ENCODE results near the gene BCKDHA.

Gene BCKDHA

GRCh38 chr19:41426116-41426841 lies 28.7 kb downstream of the BCKDHA start:
- no peak overlapping the region for H3K4me3 ChIP-seq (ENCODE audit: low read length)
- no peak overlapping the region for H4K8ac ChIP-seq (ENCODE audit: low read depth, low read length)
- peaks cover 3% of the 10 kb centered on the region for H3K4me1 ChIP-seq (ENCODE audit: control insufficient read depth, low read depth, low read length)
- no peak overlapping the region for H3K18ac ChIP-seq (ENCODE audit: low read length)
- no peaks in the 10 kb centered on the region for H3K27me3 ChIP-seq (ENCODE audit: insufficient read depth, low read length, poor library complexity)
- DNase-seq, result no peak
- H2BK5ac ChIP-seq (ENCODE audit: low read length), result no peak overlapping the region
- H3K9ac ChIP-seq (ENCODE audit: low read length), result peak overlapping the region; percentile 94
- peak overlapping the region; percentile 95 for H3K4me2 ChIP-seq (ENCODE audit: low read length)
- H3K56ac ChIP-seq (ENCODE audit: low read length), result peak overlapping the region; percentile 96
- no peak overlapping the region for H2BK15ac ChIP-seq (replicated peaks; ENCODE audit: low read depth)
- no peak overlapping the region for H4K5ac ChIP-seq (ENCODE audit: low read length)
- no peak overlapping the region for H3K4ac ChIP-seq (ENCODE audit: low read depth, low read length)
- H3K79me2 ChIP-seq (ENCODE audit: control insufficient read depth, insufficient read depth, low read length), result no peaks in the 10 kb centered on the region
- H2BK120ac ChIP-seq (ENCODE audit: low read depth, low read length), result no peak overlapping the region
- peaks cover 4% of the 10 kb centered on the region for H3K79me1 ChIP-seq (ENCODE audit: low read length)
- WGBS (ENCODE audit: extremely low coverage, insufficient coverage, low lambda C conversion rate), result no CpG with 5 or more reads among the region's 36 CpGs
- H3K27ac ChIP-seq (ENCODE audit: low read depth, low read length), result no peak overlapping the region
- peak overlapping the region; percentile 92 for H3K23ac ChIP-seq (ENCODE audit: low read length)
- no peak overlapping the region for H2AK5ac ChIP-seq (ENCODE audit: low read length)
- H3K36me3 ChIP-seq (ENCODE audit: control insufficient read depth, insufficient read depth, low read length), result peaks cover 2% of the 10 kb centered on the region

DNA sequence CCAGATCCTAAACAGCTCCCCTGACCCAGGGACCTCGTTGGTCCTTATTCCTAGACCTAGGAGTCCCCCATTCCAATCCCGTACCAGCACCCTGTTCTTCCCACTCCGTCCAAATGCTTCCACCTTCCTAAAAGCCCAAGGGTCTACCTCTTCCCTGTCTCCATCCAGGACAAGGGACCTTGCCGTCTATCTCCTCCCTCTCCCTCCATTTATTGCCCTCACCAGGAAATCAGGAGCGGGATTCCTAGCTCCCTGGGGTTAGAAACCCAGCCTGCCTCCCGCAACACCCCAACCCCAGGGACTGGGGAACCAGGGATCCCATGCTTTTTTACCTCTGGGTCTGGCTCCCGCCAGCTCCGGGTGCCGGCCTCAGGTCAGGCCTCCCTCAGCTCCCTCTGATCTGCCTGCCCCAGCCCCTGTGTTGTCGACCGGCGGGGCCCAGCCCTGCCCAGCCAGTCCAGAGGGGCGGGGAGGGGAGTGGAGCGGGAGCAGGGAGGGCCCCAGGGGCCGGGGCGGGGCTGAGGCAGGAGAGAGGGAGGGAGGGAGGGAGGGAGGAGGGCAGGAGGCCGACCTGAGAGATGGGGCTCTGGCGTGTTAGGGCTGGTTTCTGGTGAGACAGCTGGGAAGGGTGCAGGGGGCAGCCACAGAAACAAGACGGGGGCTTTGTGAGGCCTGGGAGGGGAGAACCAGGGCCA lies 29.5 kb downstream of the BCKDHA start, which contains the start of gene B3GNT8:
Gene B3GNT8, minus strand, starts transcription at position 423 of the 695 bp plus-strand sequence. CDS start 596 bp downstream, outside the sequence.
- H4K8ac ChIP-seq (ENCODE audit: low read depth, low read length), result no peak within 1 kb of the TSS
- WGBS (ENCODE audit: extremely low coverage, insufficient coverage, low lambda C conversion rate), result no CpG with 5 or more reads among the region's 19 CpGs
- no peaks in the 10 kb centered on the region for H3K79me2 ChIP-seq (ENCODE audit: control insufficient read depth, insufficient read depth, low read length)
- no peaks in the 10 kb centered on the region for H3K27me3 ChIP-seq (ENCODE audit: insufficient read depth, low read length, poor library complexity)
- H3K23ac ChIP-seq (ENCODE audit: low read length), result peak within 1 kb of the TSS; percentile 92
- H2AK5ac ChIP-seq (ENCODE audit: low read length), result no peak within 1 kb of the TSS
- H2BK120ac ChIP-seq (ENCODE audit: low read depth, low read length), result peak within 1 kb of the TSS; percentile 46
- peak within 1 kb of the TSS; percentile 64 for H3K18ac ChIP-seq (ENCODE audit: low read length)
- peak within 1 kb of the TSS; percentile 9 for H3K4ac ChIP-seq (ENCODE audit: low read depth, low read length)
- peak within 1 kb of the TSS; percentile 95 for H3K4me2 ChIP-seq (ENCODE audit: low read length)
- H2BK15ac ChIP-seq (replicated peaks; ENCODE audit: low read depth), result no peak within 1 kb of the TSS
- DNase-seq, result peak; percentile 94
- H3K27ac ChIP-seq (ENCODE audit: low read depth, low read length), result peak within 1 kb of the TSS; percentile 81
- H3K4me1 ChIP-seq (ENCODE audit: control insufficient read depth, low read depth, low read length), result peaks cover 3% of the 10 kb centered on the region
- peaks cover 4% of the 10 kb centered on the region for H3K79me1 ChIP-seq (ENCODE audit: low read length)
- H4K5ac ChIP-seq (ENCODE audit: low read length), result no peak within 1 kb of the TSS
- peak within 1 kb of the TSS; percentile 69 for H3K4me3 ChIP-seq (ENCODE audit: low read length)
- H3K36me3 ChIP-seq (ENCODE audit: control insufficient read depth, insufficient read depth, low read length), result peaks cover 5% of the 10 kb centered on the region
- H2BK5ac ChIP-seq (ENCODE audit: low read length), result peak within 1 kb of the TSS; percentile 55
- peak within 1 kb of the TSS; percentile 96 for H3K56ac ChIP-seq (ENCODE audit: low read length)
- peak within 1 kb of the TSS; percentile 94 for H3K9ac ChIP-seq (ENCODE audit: low read length)

DNA sequence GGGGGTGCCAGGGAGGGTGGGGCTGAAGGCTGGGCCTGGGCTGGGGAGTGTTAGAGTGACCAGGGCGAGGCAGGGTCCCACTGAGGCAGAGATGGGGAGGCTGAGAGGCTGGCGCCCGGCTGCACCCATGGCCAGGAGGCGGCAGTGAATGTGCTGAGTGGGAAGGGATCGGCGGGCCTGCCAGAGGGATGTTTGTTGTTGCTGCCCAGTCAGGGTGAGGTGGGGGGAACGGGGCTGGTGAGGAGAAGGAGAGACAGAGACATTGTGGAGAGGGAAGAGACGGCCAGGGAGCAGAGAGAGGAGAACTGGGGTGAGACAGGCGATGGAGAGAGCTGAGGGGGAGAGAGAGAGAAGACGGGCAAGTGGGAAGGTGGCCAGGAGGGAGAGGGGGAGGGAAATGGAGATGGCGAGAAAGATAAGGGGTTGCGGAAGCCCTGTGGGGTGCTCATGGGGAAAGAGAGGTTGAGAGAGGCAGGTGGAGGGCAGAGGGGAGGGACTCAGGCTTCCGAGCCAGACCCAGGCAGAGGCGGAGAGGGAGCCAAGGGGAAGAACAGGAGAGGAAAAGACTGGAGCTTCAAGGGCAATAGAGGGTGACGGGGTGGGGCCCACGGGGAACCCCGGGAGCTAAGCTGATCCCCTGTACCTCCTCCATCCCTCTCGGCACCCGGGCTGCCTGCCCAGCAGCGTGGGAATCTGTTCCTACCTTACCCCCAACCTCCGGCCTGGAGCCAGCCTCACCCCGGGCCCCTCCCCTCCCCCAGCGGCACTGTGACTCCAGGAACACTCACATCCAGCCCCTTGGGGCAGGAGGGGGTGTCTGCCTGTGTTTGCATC lies 30.2 kb downstream of the BCKDHA start:
- H2BK120ac ChIP-seq (ENCODE audit: low read depth, low read length), result peak overlapping the region; percentile 46
- peak overlapping the region; percentile 81 for H3K27ac ChIP-seq (ENCODE audit: low read depth, low read length)
- H3K4me2 ChIP-seq (ENCODE audit: low read length), result peak overlapping the region; percentile 84
- no peaks in the 10 kb centered on the region for H3K27me3 ChIP-seq (ENCODE audit: insufficient read depth, low read length, poor library complexity)
- peak overlapping the region; percentile 72 for H3K9ac ChIP-seq (ENCODE audit: low read length)
- peaks cover 4% of the 10 kb centered on the region for H3K79me1 ChIP-seq (ENCODE audit: low read length)
- H2BK15ac ChIP-seq (replicated peaks; ENCODE audit: low read depth), result no peak overlapping the region
- no peaks in the 10 kb centered on the region for H3K79me2 ChIP-seq (ENCODE audit: control insufficient read depth, insufficient read depth, low read length)
- peak; percentile 68 for DNase-seq
- H3K4me3 ChIP-seq (ENCODE audit: low read length), result peak overlapping the region; percentile 3
- no CpG with 5 or more reads among the region's 23 CpGs for WGBS (ENCODE audit: extremely low coverage, insufficient coverage, low lambda C conversion rate)
- H4K5ac ChIP-seq (ENCODE audit: low read length), result no peak overlapping the region
- H3K18ac ChIP-seq (ENCODE audit: low read length), result peak overlapping the region; percentile 64
- no peak overlapping the region for H3K23ac ChIP-seq (ENCODE audit: low read length)
- H4K8ac ChIP-seq (ENCODE audit: low read depth, low read length), result no peak overlapping the region
- H2AK5ac ChIP-seq (ENCODE audit: low read length), result no peak overlapping the region
- peak overlapping the region; percentile 93 for H3K56ac ChIP-seq (ENCODE audit: low read length)
- H3K4ac ChIP-seq (ENCODE audit: low read depth, low read length), result peak overlapping the region; percentile 9
- H3K36me3 ChIP-seq (ENCODE audit: control insufficient read depth, insufficient read depth, low read length), result peaks cover 5% of the 10 kb centered on the region
- H2BK5ac ChIP-seq (ENCODE audit: low read length), result peak overlapping the region; percentile 55
- peaks cover 3% of the 10 kb centered on the region for H3K4me1 ChIP-seq (ENCODE audit: control insufficient read depth, low read depth, low read length)

DNA sequence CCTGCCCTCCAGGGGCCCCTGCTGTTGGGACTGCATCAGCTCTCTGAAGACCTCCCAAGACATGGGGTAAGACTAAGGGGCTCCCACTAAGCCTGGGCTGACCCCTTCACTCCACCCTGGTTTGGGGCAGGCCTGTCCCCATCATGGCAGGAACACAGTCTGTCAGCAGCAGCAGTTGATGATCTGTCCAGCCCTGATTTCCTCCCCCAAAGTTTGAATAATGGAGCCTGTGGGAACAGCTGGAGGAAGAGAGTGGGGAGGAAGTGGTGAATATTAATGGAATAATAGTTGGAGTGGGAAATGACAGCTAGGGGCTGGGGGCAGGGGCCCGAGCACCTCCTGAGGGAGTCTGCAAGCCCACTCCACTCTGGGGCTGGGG lies 30.9 kb downstream of the BCKDHA start:
- no peak overlapping the region for H4K5ac ChIP-seq (ENCODE audit: low read length)
- H3K4me3 ChIP-seq (ENCODE audit: low read length), result no peak overlapping the region
- H2BK120ac ChIP-seq (ENCODE audit: low read depth, low read length), result no peak overlapping the region
- no peaks in the 10 kb centered on the region for H3K27me3 ChIP-seq (ENCODE audit: insufficient read depth, low read length, poor library complexity)
- no peak overlapping the region for H3K23ac ChIP-seq (ENCODE audit: low read length)
- H2AK5ac ChIP-seq (ENCODE audit: low read length), result no peak overlapping the region
- no peak overlapping the region for H3K18ac ChIP-seq (ENCODE audit: low read length)
- H3K4me2 ChIP-seq (ENCODE audit: low read length), result peak overlapping the region; percentile 84
- peak overlapping the region; percentile 93 for H3K56ac ChIP-seq (ENCODE audit: low read length)
- H2BK15ac ChIP-seq (replicated peaks; ENCODE audit: low read depth), result no peak overlapping the region
- no peak overlapping the region for H2BK5ac ChIP-seq (ENCODE audit: low read length)
- H3K79me2 ChIP-seq (ENCODE audit: control insufficient read depth, insufficient read depth, low read length), result no peaks in the 10 kb centered on the region
- H3K27ac ChIP-seq (ENCODE audit: low read depth, low read length), result no peak overlapping the region
- H3K4ac ChIP-seq (ENCODE audit: low read depth, low read length), result peak overlapping the region; percentile 9
- H3K9ac ChIP-seq (ENCODE audit: low read length), result peak overlapping the region; percentile 72
- peaks cover 4% of the 10 kb centered on the region for H3K79me1 ChIP-seq (ENCODE audit: low read length)
- peaks cover 5% of the 10 kb centered on the region for H3K36me3 ChIP-seq (ENCODE audit: control insufficient read depth, insufficient read depth, low read length)
- DNase-seq, result no peak
- peaks cover 3% of the 10 kb centered on the region for H3K4me1 ChIP-seq (ENCODE audit: control insufficient read depth, low read depth, low read length)
- WGBS (ENCODE audit: extremely low coverage, insufficient coverage, low lambda C conversion rate), result no CpG with 5 or more reads among the region's 1 CpG
- no peak overlapping the region for H4K8ac ChIP-seq (ENCODE audit: low read depth, low read length)

DNA sequence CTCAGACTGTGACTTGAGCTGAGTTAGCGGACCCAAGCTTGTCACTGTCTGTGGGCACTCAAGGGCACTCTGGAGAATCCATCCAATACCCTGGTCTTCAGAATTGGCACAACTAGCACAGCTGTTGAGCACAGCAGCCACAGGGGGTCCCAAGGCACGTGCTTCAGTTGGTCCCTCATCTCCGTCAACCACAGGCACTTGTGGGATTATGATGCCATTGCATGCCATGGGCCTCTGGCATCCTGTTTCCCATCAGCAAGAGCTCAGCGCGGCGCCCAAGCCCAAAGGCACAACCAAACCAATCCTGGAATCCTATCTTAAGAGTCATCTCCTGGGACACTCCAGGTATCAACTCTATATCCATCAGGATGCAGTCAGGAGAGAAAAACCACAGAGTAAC lies 33.3 kb downstream of the BCKDHA start:
- Histone ChIP-seq H3K27ac (ENCODE audit: low read depth, low read length) (no peak overlapping the region), H3K4me3 (ENCODE audit: low read length) (no peak overlapping the region)
- no CpG with 5 or more reads among the region's 6 CpGs for WGBS (ENCODE audit: extremely low coverage, insufficient coverage, low lambda C conversion rate)

More for the DNA sequence above, 33.3 kb downstream of the BCKDHA start:
- Histone ChIP-seq H3K18ac (ENCODE audit: low read length) (no peak overlapping the region), H3K56ac (ENCODE audit: low read length) (no peak overlapping the region), H3K9ac (ENCODE audit: low read length) (no peak overlapping the region), H4K8ac (ENCODE audit: low read depth, low read length) (no peak overlapping the region), H2BK120ac (ENCODE audit: low read depth, low read length) (no peak overlapping the region), H3K36me3 (ENCODE audit: control insufficient read depth, insufficient read depth, low read length) (peaks cover 5% of the 10 kb centered on the region), H3K4me2 (ENCODE audit: low read length) (no peak overlapping the region), H3K23ac (ENCODE audit: low read length) (no peak overlapping the region), H3K79me2 (ENCODE audit: control insufficient read depth, insufficient read depth, low read length) (no peaks in the 10 kb centered on the region), H4K5ac (ENCODE audit: low read length) (no peak overlapping the region), H3K4me1 (ENCODE audit: control insufficient read depth, low read depth, low read length) (peaks cover 3% of the 10 kb centered on the region), H3K79me1 (ENCODE audit: low read length) (no peaks in the 10 kb centered on the region), H2BK5ac (ENCODE audit: low read length) (no peak overlapping the region), H3K27me3 (ENCODE audit: insufficient read depth, low read length, poor library complexity) (no peaks in the 10 kb centered on the region), H2BK15ac (replicated peaks; ENCODE audit: low read depth) (no peak overlapping the region), H2AK5ac (ENCODE audit: low read length) (no peak overlapping the region), H3K4ac (ENCODE audit: low read depth, low read length) (no peak overlapping the region)
- DNase-seq, result no peak

All from mesendoderm (in vitro differentiated cells).